ENCODE data around the gene SLIT3.

- TF ChIP-seq EZH2phosphoT487 (IDR thresholded peaks at IDR 0.05; ENCODE audit: borderline replicate concordance) (no peak), CTCF (conservative IDR thresholded peaks at IDR 0.05; ENCODE audit: low read length) (no peak)
Observed at GRCh38 chr5:169287529-169287928, 13.4 kb downstream of the SLIT3 start.

Data from Loucy (cell line).